ENCODE data around the gene GRIA4.

Gene GRIA4

DNA sequence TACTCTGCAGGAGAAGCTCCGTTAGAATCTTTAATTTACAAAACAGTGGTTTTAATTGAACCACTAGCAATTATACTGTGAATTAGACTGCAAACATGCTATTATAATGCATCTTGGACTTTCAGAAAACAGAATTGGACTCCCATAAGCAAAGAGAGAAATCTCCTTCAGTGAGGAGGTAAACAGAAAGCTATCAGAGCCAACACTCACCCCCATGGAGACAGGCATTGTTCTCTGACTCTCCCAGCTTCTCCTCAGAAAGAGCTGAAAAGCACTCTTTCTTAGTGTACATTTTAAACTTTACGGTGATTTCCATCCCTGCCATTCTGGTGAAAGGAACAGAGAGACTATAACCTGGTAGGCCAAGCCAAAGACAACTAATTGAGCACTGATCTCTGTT is 176.9 kb downstream of the GRIA4 start:
- DNase-seq, result no peak

DNA sequence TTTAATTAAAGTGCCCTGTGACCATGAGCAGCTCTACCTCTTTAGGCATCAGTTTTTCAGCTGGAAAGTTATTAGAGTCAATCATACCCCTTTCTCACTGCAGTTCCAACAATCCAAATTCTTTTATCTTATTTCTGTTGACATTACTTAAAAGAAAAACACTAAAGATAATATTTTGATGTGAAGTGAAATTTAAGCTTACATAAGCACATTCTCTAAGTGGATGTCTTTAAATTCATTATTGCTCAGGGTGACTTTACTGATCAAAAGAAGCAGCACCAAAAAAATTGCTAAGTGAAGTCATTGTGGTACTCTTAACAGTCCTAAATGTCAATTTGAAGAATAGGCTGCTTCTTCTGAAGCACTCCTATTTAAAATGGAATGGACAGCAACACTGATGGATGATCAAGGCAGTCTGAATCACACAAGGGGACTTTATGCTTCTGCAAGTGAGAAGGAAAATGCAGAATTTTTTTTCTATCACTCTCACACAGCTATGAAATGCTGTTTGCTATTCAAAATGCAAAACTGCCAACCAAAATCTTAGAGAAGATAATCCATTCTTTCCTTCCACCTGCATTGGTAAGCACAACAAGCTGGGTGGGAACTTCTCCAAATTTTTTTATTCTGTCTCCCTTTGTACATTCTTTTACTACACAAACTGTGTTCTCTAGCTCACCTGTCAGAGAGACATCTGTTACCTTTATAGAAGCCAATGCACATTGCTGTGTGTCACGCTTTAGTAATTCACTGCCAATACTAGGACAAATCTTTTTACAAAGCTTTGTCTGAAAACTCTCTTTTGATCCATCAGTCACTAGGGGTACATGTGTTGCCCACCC is 179.9 kb downstream of the GRIA4 start:
- no peak for DNase-seq

DNA sequence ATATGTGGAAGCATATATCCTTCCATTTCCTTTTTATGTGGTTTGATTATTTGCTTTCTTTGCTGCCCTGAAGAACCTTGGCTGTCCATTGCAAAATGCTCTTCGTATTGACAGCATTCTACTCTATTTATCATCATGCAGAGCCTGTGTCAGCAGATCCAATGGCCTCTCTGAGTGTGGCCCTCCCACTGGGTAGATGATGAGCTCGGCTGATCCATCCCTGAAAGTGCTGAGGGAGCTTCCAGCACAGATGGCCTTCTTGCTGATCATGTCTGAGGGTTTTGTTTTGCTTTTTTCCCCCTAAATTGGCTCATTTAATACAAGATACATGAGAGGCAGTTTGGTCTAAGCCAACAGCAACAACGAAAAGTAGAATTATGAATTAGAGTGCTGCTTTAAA is 181.0 kb downstream of the GRIA4 start:
- DNase-seq, result peak in 2 of 56 donors; percentile 1 to 10

DNA sequence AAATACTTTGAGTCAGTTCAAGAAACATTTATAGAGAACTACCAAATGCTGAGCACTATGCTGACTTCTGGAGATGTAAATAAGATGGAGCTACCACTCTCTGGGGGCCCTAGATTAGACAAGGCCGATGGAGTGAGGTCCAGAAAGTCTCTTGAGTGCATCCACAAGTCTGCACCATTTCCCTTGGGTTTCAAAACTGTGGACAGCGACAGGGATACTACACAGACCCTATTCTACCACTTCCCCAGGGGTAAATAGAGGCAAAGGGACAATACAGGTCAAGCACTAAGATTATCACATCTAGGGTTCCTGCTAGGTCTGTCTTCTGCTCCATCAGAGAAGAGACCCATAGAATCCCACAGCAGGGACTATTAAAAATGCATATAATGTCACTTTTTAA is 183.2 kb downstream of the GRIA4 start:
- no peak for DNase-seq

DNA sequence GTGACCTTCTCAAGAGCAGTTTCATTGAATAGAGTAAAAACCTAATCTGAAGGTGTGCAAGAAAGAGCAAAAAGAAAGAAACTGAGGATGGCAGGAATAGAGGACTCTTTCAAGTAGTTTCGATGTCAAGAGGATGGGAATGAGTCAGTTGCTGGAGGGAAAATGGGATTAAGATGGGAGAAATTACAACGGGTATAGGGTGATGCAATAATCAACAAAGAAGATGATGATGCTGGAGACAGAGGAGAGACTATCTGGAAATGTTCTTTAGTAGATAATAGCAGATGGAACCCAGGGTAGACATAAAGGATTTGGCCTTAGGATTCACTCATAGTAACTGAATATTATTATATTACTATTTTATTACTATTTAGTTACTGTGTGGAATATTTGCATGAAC is 189.4 kb downstream of the GRIA4 start:
- no peak for DNase-seq

DNA sequence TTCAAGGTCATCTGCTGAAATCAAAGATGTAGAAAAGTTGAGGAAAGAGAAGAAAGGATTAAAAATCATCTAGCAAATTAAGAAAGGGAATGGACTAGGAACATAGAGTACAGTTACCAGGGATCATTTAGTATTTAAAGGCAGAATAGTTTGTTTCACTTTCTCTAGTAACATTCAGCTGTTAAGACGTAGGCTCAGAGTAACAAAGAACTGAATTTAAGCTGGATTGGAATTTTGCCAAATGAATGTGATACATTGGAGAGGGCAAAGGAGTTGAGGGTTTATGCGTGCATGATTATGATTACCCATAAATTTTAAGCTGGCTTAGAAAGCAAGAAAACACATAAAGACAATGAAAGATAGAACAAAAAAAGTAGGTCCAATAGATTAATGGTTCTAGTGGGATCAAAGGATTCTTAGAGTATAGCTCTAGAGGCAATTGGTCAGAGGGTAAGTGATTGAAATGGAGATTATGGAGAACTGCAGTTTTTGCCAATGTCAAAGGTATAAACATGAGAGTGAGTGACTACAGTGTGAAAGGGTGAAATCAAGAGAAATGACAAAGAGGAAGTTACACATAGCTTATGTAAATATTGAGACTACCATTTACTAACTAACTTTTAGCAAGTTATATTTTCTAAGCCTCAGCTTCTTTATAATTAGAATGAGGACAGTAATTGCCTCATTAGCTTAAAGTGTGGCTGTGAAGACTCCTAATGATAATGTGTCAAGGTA is 190.0 kb downstream of the GRIA4 start:
- DNase-seq, result no peak

DNA sequence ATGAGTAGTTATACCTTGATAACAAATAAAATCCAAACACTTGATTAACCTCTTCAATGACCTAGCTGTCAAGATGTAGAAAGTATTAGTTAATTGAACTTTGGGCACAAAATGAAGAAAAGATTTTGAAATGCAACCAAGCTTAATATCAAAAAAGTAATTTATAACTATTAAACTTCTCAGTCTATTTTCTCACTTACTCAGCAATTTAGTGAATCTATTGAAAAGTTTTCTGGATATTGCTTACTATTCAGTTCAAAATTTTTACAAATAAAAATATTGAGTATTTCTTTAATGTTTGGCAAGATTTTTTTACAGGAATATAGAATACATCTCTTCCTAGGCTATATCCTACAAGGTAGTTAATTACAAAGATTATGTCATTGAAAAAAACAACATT is 192.5 kb downstream of the GRIA4 start:
- no peak for DNase-seq

DNA sequence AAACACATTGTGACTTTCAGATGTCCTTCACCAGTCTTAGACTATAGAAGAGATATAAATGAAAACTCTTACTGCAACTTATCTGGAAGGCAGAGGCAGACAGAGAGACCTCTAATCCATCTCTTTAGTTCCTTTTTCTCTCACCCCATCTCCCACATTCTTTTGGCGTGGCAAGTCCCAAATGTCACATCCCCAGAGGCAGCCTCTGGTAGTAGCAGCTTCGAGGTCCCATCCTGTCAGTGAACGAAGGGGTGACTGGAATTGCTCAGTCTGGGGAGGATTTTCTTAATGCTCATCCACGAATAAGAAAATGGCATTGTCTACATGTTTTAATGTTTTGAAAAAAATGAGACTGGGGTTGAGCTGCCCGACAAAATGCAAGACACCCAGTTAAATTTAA is 201.4 kb downstream of the GRIA4 start:
- no peak for DNase-seq

DNA sequence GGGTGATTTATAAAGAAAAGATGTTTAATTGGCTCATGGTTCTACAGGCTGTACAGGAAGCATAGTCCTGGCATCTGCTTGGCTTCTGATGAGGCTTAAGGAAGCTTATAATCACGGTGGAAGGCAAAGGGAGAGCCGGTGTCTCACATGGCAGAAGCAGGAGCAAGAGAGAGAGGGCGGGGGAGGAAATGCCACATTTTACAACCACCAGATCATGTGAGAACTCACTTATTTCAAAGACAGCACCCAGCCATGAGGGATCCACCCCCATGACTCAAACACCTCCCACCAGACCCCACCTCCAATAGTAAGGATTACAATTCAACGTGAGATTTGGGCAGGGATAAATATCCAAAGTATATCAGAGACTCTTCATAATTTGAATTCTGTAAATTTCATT is 211.5 kb downstream of the GRIA4 start:
- peak in 7 of 56 donors; percentile 3 to 34 (median 17) for DNase-seq

DNA sequence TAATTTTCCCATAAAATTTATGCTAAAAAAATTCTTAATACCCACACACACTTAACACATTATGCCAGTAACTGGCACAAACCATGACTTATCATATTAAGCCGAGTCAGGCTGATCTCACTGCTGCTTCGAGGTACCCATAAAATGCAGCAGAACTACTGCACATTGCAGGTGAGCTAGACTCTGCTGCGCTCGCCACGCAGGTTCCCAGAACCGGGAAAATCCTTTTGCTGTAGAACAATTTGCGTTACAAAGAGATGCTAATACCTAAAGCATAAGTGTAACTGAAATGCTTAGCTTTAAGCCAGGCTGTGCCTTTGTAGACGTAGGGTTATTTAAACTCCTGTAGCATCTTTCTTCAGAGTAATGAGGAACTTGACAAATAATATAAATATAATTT is 211.9 kb downstream of the GRIA4 start:
- DNase-seq, result no peak

DNA sequence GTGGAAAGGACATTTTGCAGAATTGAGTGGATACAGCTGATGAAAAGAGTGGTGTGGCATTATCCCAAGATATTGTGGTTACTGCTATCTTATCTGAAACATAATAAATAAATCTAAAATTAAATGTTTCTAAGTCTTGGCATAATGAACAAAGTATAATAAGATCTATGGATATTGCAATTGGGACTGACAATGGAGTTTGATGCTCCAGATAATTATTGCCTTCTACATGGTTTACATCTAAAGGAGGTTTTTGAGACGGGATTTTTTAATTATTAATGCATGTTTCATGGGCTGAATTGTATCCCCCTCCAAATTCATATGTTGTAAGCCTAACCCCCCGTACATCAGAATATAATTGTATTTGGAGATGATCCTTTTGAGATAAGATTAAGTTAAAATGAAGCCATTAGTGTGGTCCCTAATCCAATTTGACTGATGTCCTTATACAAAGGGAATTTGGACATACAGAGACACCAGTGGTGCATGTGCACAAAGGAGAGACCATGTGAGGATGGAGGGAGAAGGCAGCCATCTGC is 213.7 kb downstream of the GRIA4 start:
- no peak for DNase-seq

DNA sequence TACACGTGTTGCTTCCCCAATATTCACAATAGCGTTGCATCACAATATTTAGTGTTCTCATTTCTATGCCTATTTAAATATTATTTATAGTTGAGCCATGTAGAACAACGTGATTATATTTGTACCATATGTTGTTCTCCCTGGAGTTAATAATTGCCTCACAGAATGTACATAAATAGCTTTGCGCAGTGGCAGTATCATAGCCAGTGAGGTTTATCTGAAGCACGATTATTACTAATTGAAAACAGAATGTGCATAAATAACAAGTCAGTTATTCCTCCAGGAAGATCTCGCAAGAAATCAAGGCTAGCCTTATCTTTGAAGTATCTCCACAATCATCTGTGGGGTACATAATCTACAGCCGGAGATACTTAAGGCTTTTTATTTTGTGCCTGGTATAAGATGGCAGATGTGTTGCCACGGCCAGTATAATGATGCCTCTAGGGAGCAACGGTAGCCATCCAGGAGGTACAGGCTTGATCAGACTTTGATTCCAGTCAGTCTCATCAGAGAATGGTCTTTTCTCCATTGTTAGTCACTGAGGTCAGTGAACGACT is 214.7 kb downstream of the GRIA4 start:
- no peak for DNase-seq

DNA sequence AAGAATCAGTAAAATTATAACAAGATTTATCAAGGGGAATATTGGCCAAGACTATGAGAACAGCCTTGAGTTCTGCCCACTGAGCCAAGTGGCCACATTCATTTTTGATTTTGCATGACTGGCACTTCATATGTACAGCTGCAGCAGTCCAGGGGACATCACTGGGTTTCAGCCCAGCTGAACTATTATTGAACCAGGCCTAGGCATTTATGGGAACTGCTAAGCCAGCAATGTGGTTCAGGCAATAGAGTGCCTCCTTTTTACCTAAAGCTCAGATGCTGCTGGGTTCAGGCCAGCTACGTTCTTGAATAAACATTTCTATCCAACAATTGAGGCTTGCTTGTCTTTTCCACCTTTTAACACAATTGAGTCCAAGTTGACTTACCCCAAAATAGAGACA is 215.3 kb downstream of the GRIA4 start:
- no peak for DNase-seq

DNA sequence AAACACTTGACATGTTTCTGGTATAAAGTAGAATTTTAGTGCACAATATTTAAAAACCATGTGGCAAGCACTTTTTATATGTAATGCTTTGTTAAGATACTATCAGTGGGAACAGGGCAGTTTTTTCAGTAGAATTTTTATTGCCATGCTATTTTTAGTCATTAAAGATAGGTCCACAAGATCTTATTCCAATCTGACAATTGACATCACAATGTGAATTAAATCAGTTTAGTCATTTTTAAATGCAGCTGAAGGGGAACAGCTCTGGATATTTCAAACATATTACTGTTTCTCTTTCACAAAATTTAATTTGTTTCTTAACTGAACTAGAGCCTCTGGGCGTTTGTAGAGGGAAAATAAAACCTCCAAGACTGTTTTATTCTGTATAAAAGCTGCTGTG is 218.0 kb downstream of the GRIA4 start:
- DNase-seq, result no peak

DNA sequence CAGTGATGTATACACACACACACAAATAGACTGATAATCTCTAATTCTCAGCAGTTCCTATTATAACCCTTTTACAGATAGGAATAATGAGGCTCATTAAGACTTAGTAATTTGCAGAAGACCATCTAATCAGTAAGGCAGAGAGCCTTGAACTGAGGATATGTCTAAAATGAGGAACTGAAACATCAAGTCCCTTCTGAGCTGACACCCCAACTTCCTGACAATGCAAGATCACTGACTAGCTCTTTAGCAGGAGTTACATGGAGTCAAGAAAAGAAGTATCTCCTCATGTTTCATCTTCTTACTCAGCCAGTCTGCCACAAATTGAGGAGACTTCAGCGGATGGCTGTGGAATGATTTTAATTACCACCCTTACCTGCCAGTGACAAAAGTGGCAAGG is 219.2 kb downstream of the GRIA4 start:
- DNase-seq, result no peak

DNA sequence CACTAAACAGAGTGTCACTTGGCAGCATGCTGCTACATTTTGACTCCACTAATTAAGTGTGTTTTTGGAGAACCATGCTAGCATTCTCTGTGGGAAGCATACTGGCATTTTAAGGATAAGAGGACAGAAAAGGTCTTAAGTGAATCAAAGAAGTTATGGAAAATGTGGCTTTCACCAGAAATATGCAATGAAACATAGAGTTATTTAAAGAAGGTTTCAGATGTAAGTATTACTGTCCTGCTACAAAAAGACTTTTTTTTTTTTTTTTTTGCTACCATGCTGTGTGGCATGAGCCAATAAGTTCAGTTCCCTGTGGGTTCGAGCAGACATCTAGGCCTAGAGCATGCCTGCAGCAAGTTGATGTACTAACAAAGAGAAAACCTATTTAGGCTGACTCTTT is 224.6 kb downstream of the GRIA4 start:
- DNase-seq, result no peak

DNA sequence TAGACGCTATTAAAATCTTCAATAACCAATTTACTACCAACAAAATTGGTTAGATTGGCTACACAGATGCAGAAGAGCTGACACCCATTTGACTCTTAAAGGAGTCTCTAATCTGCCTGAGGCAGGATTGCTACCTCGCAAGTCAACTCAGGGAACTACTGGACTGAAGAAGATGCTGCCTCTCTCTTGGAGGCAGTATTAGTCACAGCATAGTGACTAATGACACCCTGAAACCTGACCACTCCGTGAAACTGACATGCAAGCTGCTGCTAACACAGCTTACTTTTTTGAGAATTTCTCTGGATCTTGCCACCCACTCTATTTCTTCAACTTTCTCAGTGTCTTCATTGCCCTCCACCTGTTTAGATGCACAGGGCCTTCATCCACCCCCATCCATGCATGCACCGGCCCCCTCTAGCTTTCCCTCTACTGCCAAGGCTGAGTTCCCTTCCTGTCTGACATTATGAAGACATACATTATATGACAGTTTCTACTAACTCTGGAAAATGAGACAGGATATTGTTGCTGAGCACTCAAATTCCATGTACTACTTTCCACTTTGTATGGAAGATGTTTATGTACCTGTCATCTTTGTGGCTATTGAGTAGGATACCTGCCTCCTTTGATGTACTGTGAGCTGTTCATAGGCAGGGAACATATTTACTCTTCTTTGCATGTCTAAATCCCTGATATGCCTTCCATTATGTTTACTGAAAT is 229.0 kb downstream of the GRIA4 start:
- DNase-seq, result no peak

DNA sequence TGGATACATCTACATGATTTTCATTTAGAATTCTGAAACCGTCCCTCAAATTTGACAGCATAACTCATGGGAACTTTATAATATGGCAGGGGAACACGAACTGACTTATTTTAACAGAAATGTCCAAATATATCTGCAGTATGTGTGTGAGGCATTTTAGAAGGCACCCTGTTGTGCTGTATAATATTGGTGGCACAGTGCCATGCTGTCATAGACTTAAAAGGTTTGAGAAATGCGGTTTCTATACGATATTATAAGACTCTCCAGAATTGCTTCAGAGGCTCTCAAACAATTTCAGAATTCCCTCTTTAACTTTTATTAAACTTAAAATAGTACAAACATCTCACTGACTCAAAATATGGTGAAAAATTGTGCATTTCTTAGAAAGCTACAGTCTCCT is 230.5 kb downstream of the GRIA4 start:
- DNase-seq, result no peak

DNA sequence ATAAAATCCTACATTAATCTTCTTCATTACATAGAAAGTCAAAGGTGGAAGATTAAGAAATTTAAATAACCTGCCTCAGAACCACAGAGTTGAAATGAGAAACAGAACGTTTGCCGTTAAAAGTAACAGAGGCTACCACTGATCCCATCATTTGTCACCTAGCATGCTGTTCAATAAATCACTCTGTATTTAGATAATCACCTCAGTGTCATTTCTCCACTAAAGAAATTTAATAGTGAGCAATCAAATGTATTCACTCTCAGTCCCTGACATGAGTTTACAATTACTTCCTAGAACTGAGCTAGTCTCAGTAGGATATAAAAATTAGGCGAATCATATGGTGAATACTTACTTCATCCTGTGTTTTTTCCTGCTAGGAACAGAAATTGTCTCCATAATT is 242.5 kb downstream of the GRIA4 start:
- DNase-seq, result no peak

DNA sequence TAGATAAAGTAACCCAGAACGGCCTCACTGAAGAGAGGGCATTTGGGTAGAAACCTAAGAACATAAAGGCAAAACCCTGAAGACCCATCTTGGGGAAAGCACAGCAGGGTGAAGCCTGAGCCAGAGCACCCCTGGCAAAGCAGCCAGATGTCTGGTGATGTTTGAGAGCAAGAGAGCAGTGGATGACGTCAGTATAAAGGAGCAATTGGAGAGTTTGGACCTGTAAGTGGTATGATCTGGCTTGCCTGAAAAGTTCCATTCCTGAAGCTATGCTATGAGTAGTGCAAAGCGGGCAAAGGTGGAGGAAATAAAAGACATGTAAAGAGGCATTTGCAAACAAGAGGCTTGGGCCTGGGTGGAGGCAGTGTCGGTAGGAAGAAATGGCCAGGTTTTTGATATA is 244.4 kb downstream of the GRIA4 start:
- DNase-seq, result no peak

DNA sequence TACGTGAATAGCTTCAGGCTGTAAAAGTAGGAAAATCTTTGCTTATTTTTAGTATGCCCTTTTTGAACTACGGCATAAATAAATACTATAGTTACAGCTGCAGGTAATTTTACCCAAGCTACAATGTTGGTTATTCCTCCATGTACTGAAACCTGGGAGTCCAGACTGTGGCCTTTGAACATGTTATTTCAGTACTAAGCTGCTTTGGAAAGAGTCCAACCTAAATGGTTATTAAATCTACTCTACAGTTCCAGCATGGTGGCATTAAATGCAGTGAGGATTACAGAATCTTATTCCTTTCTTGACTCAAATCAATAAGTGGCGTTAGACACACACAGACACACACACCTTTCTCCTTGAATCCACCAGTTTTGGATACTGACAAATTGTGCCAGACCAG is 247.1 kb downstream of the GRIA4 start:
- DNase-seq, result no peak

DNA sequence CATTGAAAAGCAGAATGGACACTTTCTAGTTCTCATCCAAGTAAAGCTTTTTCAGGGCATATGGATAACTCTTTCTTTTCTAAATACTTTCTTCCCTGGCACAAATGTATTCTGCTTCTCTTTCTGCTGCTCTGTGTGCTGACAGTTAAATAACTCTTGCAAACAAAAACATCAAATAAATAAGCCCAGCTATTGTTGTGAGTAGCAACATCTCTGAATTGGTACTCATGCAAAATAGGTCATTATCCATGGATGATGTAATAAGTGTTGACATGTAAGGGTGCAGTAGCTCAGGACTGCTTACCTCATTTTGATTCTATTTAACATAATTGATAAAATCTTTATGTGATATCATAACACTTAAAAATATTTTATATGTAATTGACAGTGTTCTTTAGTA is 247.9 kb downstream of the GRIA4 start:
- no peak for DNase-seq

Data from amygdala (tissue), 56 donors.